HG03159 (cell line): Measurements from ENCODE around the gene TRIP10.

Source experiments
- ATAC-seq: cut with Tn5 transposase; IDR thresholded peaks from one replicate; pipeline ENCODE4 v1.9.1; 2021; ENCODE audit warnings: mild to moderate bottlenecking, moderate library complexity; ENCODE audit not compliant: unreplicated experiment

Gene TRIP10

DNA sequence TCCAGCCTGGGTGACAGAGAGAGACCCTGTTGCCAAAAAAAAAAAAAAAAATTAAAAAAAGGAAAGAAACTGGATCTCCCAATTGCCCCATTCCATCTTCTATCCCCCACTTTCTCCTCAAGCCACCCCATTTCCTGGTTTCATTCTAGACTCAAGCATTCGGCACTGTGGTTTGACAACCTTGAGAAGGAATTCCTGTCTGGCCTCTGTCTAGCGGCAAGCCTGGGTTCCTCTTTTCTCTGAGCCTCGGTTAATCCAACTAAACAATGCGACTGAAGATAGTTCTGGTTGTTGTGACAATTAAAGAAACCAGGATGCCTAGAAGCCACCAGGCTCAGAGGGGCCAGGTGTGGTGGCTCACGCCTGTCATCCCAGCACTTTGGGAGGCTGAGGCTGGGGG, 15.7 kb upstream of the TRIP10 start:
- no peak for ATAC-seq

DNA sequence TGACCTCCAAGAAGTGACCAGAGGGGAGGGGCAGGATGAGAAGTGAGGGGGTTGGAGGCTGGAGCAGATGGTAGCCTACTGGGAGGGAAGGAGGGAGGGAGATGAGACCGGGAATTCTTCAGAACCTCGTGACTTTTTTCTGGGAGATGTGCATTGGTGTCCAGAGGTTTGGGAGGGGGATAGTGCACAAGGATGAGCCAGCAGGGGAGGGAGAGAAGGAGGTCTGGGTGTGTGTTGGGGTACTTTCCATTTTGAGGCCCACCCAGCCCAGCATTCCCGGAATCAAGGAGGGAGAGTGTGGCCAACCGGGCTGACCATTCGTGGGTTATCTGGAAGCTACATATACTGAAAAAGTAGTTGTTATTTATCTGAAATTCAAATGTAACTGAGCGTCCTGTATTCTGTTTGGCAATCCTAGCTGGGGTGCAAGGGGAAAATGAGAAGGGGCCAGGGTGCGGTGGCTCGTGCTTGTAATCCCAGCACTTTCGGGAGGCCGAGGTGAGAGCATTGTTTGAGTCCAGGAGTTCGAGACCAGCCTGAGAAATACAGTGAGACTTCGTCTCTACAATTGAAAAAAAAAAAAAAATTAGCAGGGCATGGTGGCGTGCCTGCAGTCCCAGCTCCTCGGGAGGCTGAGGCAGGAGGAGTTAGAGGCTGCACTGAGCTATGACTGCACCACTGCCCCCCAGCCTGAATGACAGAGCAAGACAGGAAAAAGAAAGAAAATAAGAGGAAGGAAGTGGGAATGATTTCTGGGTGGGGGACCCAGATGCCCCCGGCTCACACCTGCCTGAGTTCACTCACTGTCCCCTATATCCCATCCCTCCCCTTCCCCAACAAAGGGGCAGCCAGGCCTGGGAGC, 14.6 kb upstream of the TRIP10 start:
- ATAC-seq, result no peak

GRCh38 chr19:6725513-6726231, 13.8 kb upstream of the TRIP10 start:
- no peak for ATAC-seq

- no peak for ATAC-seq
Observed at GRCh38 chr19:6728346-6728745, 11.1 kb upstream of the TRIP10 start.

- ATAC-seq, result no peak
Observed at GRCh38 chr19:6729573-6730152, 9.8 kb upstream of the TRIP10 start.

GRCh38 chr19:6730153-6730804, 9.2 kb upstream of the TRIP10 start:
- no peak for ATAC-seq

DNA sequence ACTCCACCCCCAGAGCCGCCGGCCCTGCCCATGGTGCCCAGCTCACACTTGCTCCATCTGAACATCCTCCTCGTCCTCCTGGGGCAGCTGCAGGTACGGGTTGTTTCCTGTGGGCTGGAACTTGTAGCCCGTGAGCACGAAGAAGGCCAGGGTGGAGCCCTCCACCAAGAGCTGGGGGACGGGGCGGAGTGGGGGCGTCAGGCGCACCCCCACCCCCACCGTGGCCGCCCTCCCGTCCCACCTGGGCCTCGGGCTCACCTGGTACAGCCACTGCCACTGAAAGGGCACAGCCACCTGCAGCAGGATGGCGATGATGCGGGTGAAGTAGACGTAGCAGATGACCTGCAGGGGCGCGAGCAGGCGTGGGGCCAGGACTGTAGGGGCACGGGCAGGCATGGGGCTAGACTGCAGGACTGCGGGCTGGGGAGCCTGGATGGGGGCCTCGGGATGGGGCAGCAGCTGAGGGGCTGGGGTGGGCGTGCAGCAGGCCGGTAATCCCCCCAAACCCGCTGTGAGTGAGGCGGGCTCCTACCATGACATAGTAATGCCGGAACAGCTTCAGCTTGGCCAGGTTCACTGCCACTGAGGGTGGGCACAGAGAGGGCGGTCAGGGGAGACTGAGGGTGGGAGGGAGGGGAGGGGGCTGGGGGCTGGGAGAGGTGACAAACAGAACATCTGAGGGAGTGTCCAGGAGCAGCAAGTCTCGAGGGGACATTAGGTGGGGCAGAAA, 8.4 kb upstream of the TRIP10 start:
- no peak for ATAC-seq

DNA sequence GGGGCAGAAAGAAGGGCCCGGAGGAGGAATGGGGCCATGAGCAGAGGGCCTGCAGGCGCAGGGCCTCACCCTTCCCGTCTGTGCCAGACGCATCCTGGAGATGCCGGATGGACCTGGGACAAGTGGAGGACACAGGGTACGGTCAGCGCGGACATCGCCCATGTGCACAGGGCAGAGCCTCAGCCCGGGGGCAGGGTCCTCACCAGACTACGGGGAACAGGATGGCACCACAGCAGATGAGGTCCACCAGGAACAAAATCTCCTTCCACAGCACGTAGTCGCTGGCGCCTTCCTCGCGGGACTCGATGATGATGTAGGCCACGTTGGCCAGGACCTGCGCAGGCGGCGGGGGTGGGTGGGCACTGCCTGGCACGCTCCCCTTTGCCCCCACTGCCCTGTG, 7.7 kb upstream of the TRIP10 start:
- no peak for ATAC-seq

- ATAC-seq, result no peak
Observed at GRCh38 chr19:6732803-6733337, 6.6 kb upstream of the TRIP10 start.

- no peak for ATAC-seq
Observed at GRCh38 chr19:6733338-6734095, 6.0 kb upstream of the TRIP10 start.

GRCh38 chr19:6734096-6734696, 5.3 kb upstream of the TRIP10 start:
- no peak for ATAC-seq

DNA sequence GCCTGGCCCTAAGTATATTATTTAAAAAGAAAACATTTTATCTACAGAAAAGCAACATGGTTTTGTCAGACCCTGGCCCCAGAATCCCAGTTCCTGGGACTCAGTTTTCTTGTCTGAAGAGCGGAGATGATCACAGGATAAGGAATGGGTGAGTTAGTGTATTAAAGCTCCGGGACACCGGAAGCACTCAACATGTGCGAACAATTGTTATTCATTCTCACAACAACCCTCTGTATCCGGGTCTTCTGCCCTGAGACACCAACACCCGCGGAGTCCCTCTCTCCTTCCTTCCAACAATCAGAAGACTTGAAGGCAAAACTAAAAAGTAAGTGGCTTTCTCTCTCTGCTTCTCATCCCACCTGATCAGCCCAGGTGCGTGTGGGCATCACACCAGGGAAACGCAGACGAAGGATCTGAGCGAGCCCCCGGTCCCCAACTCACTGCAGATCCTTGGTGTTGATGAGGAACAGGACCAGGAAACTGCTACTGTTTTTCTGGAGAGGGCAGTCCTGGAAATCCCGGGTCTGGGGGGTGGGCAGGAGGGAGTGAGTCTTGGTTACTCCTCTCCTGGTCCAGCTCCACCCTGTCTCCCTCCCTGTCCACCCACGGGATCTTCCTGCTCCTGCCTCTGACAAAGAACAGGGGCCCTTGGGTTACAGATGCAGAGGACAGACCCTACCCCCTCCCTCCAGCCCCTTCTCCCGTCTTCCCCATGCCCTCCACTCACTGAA, 4.1 kb upstream of the TRIP10 start:
- no peak for ATAC-seq

GRCh38 chr19:6736169-6736916, 3.1 kb upstream of the TRIP10 start:
- ATAC-seq, result no peak

GRCh38 chr19:6736917-6737283, 2.6 kb upstream of the TRIP10 start:
- no peak for ATAC-seq

DNA sequence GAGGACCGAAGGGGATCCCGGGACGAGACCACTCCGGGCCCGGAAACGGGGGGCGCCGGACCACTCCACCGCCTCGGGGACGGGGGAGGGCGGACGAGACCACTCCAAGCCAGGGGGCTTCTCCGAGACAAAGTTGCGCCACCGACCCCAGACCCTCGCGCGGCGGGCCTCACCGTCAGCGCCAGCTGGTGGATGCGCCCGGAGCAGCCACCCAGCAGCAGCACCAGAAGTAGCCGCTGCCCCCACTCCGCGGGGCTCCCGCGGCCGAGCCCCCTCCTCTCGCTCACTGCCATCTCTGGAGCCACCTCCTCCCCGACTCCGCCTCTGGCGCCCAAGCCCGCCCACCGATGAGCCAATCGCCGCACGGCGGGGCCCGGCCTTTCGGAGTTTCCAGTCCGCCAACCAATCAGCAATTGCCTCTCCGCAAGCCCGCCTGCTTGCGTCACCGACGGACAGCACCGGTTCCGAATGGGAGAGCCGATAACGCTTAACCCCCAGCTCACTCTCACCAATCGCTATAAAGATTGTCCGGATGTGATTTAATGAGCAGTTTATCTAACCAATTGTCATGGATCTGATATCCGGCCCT, 2.1 kb upstream of the TRIP10 start, which contains the start of gene GPR108:
Gene GPR108 (minus strand): TSS at position 297 of the 589 bp plus-strand sequence. CDS start 4 bp downstream, at position 293.
- peak; percentile 54 for ATAC-seq

DNA sequence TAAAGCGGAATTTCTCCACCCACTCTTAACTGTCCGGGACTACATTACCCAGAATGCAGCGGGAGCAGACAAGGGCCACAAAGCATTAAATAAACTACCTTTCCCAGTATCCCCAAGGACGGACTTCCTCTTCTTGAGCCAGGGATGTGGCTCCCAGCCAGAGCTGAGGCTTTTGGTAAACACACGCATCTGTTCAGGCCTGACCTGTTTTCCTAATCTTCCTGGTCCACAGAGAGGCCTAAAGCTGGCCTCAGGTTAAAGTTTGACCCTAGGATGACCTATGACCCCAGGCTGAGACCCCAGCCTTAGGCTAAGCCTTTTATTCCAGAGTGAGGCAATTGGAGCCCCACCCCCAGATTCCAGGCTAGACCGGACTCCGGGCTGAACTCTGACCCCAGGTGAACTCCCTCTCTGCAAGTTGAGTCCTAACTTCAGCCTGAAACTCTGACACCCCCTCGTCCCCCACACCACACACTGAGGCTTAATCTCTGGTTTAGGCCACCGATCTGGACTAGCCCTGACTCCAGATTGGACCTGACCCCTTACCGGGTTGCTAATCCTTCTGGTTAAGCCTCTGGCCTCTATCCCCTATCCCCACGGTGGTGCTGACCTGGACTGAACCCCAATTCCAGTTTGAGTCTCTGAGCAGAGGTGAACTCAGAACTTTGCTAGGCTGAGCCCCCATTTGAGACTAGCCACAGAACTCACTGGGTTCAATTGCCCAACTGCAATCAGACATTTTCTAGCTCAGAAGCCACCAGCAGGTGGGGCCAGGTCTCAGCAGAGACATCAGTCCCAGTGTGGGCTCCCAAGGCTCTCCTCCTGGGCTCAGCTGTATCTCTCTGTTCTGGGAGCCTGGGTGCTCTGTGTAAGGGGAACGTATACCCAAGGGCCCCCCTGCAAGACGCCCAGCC, 1.4 kb upstream of the TRIP10 start:
- ATAC-seq, result no peak
